Activated CD8-positive, alpha-beta memory T cell treated with anti-CD3 and anti-CD28 coated beads, Interleukin-2, amount 50 U/mL, for 4 hours (primary cell): ENCODE data around the gene C6.

ENCODE experiments used
- DNase-seq: peaks from one replicate; pipeline ENCODE4 v3.0.0-alpha.2; 2020

C6 gene

DNA sequence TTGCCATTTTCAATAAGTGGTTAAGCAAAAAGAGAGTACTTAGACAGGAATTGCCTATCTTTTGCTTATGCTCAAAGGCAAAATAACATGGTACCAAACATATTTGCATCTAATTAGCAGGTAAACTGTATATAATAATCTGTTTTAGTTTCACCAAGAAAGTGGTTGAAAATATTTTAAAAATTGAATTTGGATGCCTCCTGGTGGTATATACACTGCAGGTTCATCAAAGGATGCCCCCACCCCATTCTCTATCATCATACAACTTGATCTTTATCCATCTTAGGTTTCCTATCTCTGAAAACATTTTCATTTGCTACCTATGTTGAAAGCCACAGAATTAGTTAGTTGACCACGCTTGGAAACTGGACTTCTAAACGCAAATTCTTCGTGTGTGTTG is 95.2 kb downstream of the C6 start:
- no peak for DNase-seq

GRCh38 chr5:41115281-41115680 is 98.1 kb downstream of the C6 start:
- no peak for DNase-seq

GRCh38 chr5:41112486-41113455 is 100.6 kb downstream of the C6 start:
- DNase-seq: no peak

GRCh38 chr5:41109186-41109585 is 104.1 kb downstream of the C6 start:
- DNase-seq: no peak

DNA sequence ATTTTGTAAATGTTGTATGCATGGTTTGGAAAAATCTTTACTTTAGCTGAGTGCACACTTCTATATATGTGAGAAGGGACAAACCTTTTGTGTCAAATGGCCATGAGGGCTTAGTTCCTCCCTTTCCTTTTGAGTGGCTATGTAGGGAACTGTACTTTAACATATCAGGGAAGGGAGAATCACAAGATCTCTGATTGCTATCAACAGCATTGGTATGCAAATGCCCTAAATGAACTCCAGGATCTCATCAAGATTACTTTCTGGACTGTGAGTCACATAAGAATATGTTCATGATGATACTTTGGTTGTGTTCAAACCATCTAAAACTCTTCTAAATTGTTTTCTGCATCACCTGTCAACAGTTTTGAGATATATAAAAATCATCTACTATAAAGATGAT is 111.0 kb downstream of the C6 start:
- DNase-seq: no peak

- DNase-seq: no peak
These were observed 115.7 kb downstream of the C6 start for GRCh38 chr5:41097642-41098041.

DNA sequence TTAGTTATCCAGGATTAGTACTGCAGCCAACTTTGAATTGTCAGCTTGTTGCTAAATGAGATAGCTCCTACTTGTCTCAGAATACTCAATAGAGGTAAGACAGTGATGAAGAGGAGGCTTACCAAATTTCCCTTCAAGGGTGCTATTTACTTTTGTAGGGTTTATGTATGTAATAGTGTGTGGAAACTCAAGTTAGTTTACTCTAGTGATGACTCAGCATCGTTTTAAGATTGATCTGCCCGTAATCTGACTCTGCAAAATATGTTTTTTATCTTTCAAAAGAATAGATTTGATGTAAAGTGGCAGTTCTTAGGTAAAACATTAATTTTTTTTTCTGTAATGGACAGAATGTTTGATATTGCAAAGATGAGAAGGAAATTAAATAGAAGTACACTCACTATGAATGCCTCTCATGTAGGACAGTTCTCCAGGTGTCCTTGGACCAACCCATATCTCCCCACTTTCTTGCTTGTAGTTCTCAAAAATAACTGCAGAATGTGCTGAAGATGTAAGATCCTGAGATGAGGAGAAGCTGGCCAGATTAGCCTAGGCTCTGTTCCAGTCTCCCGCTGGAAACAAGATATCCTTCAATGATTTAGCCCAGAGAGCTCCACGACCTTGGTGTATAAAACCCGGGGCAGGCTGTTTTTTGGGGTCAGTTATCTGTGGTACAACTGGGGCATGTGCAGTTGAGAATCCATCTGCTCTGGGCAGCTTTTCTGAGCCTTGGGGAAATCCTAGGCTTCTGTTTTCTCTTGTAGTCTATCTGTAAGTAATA is 117.8 kb downstream of the C6 start:
- DNase-seq: no peak

GRCh38 chr5:41094871-41095270 is 118.5 kb downstream of the C6 start:
- DNase-seq: no peak

GRCh38 chr5:41093803-41094202 is 119.5 kb downstream of the C6 start:
- DNase-seq: no peak
